Upper lobe of left lung (tissue), 6 donors: Measurements from ENCODE around the gene EPN1. TPM values are rescaled to one million over a fixed set of nuclear protein-coding genes. Genes with fewer than 3 reads are reported as not detected.

ENCODE experiments used
- ATAC-seq, 2 donors: fragments of 200-7000 bp; cut with Tn5 transposase; one replicate each; pipeline ENCODE4 v1.9.1; 2022; ENCODE audit warnings: mild to moderate bottlenecking in 2 of 2, moderate library complexity in 2 of 2; ENCODE audit not compliant: low FRiP score in 2 of 2
- DNase-seq, 2 donors: peaks; one replicate each; pipeline ENCODE4 v3.0.0-alpha.2; 2019 to 2020
- H3K27ac ChIP-seq, 4 donors: fragments of 200-600 bp; sonication (generic); one replicate each; pipeline ENCODE4 v1.5.1; 2016 to 2019
- H3K27me3 ChIP-seq, 4 donors: fragments of 200-600 bp; sonication (generic); one replicate each; pipeline ENCODE4 v1.5.1; 2017 to 2019
- H3K36me3 ChIP-seq, 4 donors: fragments of 200-600 bp; sonication (generic); one replicate each; pipeline ENCODE4 v1.5.1; 2016 to 2019
- H3K4me1 ChIP-seq, 4 donors: fragments of 200-600 bp; sonication (generic); one replicate each; pipeline ENCODE4 v1.5.1; 2018 to 2019
- H3K4me3 ChIP-seq, 4 donors: fragments of 200-600 bp; sonication (generic); one replicate each; pipeline ENCODE4 v1.5.1; 2017 to 2019; ENCODE audit warnings: mild to moderate bottlenecking in 2 of 4, moderate library complexity in 1 of 4
- H3K9me3 ChIP-seq, 4 donors: fragments of 200-600 bp; sonication (generic); one replicate each; pipeline ENCODE4 v1.5.1; 2018 to 2019
- EP300 ChIP-seq, 4 donors: sonication (generic); formaldehyde crosslinking; IDR thresholded peaks; one replicate each; pipeline ENCODE4 v1.5.1; 2017; ENCODE audit warnings: antibody characterized with exemption in 4 of 4, control low read depth in 2 of 4
- POLR2A ChIP-seq, 4 donors: fragments of 450-650 bp; IDR thresholded peaks; one replicate each; pipeline ENCODE4 v1.5.1; 2016 to 2017; ENCODE audit warnings: antibody characterized with exemption in 4 of 4, mild to moderate bottlenecking in 2 of 4
- POLR2AphosphoS5 ChIP-seq, 2 donors: sonication (generic); formaldehyde crosslinking; IDR thresholded peaks; one replicate each; pipeline ENCODE4 v1.5.1; 2017; ENCODE audit warnings: antibody characterized with exemption in 2 of 2
- WGBS, 2 donors: methylation state at CpG; one replicate each; pipeline ENCODE4 v1.1.5; 2017 to 2018; 5-methylcytosine and 5-hydroxymethylcytosine counted together
- total RNA-seq, 6 donors: library from RNA; depleted of rRNA in 4 of 6; stranded (reverse); fragments of >200 nt in 4 of 6; gene quantifications; one replicate each; pipeline versions ENCODE4 v1.1.0 to v1.2.1, GENCODE V29; 2016 to 2021
- TF ChIP-seq, protein P1 (sequence below), 6 experiments: fragments of 450-650 bp in 4 of 6; fragments of 200-600 bp in 2 of 6; sonication (generic) in 2 of 6; IDR thresholded peaks; one replicate each; pipeline ENCODE4 v1.5.1; 2016 to 2019; ENCODE audit warnings: antibody characterized with exemption in 6 of 6
- donor health status: DM: no; HTN: no; CAD: no; lungs with moderate emphysema.
- donor health status: DM: no; HTN: yes; CAD: no; lungs with severe emphysema.

The EPN1 gene
- total RNA-seq, 6 donors from 2014 or later, result 59.7 to 357 (median 126) TPM

DNA sequence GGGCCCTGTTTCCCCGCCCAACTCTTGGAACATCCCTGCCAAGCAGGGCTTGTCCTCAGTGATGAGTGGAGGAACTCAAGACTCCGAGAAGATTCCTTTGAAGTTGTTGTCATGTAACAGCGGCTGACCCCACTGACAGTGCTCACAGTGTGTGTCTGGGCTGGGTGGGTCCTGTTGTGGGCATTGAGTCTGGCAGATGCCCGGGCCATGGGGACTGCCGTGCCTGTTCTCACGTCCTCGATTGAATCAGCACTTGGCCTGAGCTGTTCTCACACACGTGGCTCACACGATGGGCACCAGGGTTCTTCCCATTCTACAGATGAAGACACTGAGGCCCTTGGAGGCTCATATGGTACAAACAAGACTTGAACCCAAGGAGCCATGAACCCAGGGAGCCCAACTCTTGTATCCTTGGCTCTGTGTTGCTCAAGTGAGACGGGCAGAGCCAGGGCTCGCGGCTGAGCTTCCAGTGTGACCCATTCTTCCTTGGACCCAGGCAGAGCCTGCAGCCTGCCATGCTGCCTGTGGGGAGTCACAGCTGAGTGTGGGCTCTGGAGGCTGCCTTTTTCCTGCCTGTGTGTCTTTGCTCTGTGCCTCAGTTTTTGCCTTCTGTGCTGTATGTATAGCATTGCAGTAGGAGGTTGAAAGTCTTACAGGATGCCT lies 8.6 kb upstream of the EPN1 start:
- no peak overlapping the region for H3K4me3 ChIP-seq
- H3K9me3 ChIP-seq, result no peaks in the 10 kb centered on the region
- H3K4me1 ChIP-seq, result peaks cover 0 to 14% (median 0%) of the 10 kb centered on the region in 4 donors
- DNase-seq, result no peak
- H3K27ac ChIP-seq, result no peak overlapping the region
- peaks cover 61 to 100% (median 92%) of the 10 kb centered on the region in 4 donors for H3K36me3 ChIP-seq
- ATAC-seq, result no peak
- no peaks in the 10 kb centered on the region for H3K27me3 ChIP-seq
- 86 to 87% methylated on average over 9 to 12 of the region's 12 CpGs for WGBS, 2 donors
- TF ChIP-seq, protein P1, sequence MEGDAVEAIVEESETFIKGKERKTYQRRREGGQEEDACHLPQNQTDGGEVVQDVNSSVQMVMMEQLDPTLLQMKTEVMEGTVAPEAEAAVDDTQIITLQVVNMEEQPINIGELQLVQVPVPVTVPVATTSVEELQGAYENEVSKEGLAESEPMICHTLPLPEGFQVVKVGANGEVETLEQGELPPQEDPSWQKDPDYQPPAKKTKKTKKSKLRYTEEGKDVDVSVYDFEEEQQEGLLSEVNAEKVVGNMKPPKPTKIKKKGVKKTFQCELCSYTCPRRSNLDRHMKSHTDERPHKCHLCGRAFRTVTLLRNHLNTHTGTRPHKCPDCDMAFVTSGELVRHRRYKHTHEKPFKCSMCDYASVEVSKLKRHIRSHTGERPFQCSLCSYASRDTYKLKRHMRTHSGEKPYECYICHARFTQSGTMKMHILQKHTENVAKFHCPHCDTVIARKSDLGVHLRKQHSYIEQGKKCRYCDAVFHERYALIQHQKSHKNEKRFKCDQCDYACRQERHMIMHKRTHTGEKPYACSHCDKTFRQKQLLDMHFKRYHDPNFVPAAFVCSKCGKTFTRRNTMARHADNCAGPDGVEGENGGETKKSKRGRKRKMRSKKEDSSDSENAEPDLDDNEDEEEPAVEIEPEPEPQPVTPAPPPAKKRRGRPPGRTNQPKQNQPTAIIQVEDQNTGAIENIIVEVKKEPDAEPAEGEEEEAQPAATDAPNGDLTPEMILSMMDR (IDR thresholded peaks at IDR 0.05), result no peak
- no peak for TF ChIP-seq POLR2AphosphoS5 (IDR thresholded peaks at IDR 0.05)
- TF ChIP-seq POLR2A (IDR thresholded peaks at IDR 0.05), result no peak
- no peak for TF ChIP-seq EP300 (IDR thresholded peaks at IDR 0.05)

DNA sequence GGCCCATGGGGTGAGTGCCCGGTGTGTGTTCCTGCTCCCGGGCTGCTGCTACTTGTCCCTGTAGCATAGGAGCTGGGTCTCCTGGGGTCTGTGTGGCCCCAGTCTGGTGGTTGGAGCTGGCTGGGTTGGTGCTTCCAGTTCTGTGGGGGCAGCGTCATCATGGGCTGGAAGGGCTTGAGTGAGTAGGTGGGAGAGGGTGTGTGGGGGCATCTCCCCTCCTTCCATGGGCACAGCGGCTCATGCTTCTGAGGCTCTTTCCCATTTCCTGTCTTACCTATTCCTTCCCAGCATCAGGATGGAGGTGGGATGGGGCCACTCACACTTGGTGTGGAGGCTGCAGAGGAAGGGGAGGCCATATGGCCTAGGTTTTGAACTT lies 8.0 kb upstream of the EPN1 start:
- H3K27ac ChIP-seq, result no peak overlapping the region
- peaks cover 0 to 18% (median 0%) of the 10 kb centered on the region in 4 donors for H3K4me1 ChIP-seq
- DNase-seq (no peak), ATAC-seq (no peak)
- TF ChIP-seq, protein P1 (IDR thresholded peaks at IDR 0.05), result no peak
- TF ChIP-seq EP300 (IDR thresholded peaks at IDR 0.05) (no peak), POLR2A (IDR thresholded peaks at IDR 0.05) (no peak), POLR2AphosphoS5 (IDR thresholded peaks at IDR 0.05) (no peak)
- 92 to 100% methylated on average over 2 to 4 of the region's 4 CpGs for WGBS, 2 donors
- H3K27me3 ChIP-seq, result no peaks in the 10 kb centered on the region
- H3K9me3 ChIP-seq, result no peaks in the 10 kb centered on the region
- peaks cover 58 to 95% (median 87%) of the 10 kb centered on the region in 4 donors for H3K36me3 ChIP-seq
- H3K4me3 ChIP-seq, result no peak overlapping the region

GRCh38 chr19:55667511-55667910 lies 7.5 kb upstream of the EPN1 start:
- Histone ChIP-seq H3K9me3 (no peaks in the 10 kb centered on the region), H3K36me3 (peaks cover 55 to 90% (median 84%) of the 10 kb centered on the region in 4 donors), H3K27ac (no peak overlapping the region), H3K27me3 (no peaks in the 10 kb centered on the region), H3K4me3 (no peak overlapping the region), H3K4me1 (peaks cover 0 to 18% (median 0%) of the 10 kb centered on the region in 4 donors)
- WGBS, 2 donors, result 89 to 93% methylated on average over 12 of the region's 12 CpGs
- no peak for TF ChIP-seq EP300 (IDR thresholded peaks at IDR 0.05)
- no peak for TF ChIP-seq POLR2A (IDR thresholded peaks at IDR 0.05)
- TF ChIP-seq POLR2AphosphoS5 (IDR thresholded peaks at IDR 0.05), result no peak
- TF ChIP-seq, protein P1 (IDR thresholded peaks at IDR 0.05), result no peak
- ATAC-seq (no peak), DNase-seq (no peak)

- ATAC-seq (no peak), DNase-seq (no peak)
- 81 to 91% methylated on average over 7 to 11 of the region's 11 CpGs for WGBS, 2 donors
- Histone ChIP-seq H3K27ac (no peak overlapping the region), H3K27me3 (no peaks in the 10 kb centered on the region), H3K36me3 (peaks cover 50 to 89% (median 80%) of the 10 kb centered on the region in 4 donors), H3K9me3 (no peaks in the 10 kb centered on the region), H3K4me1 (peaks cover 0 to 18% (median 0%) of the 10 kb centered on the region in 4 donors), H3K4me3 (no peak overlapping the region)
- TF ChIP-seq POLR2AphosphoS5 (IDR thresholded peaks at IDR 0.05), result no peak
- TF ChIP-seq POLR2A (IDR thresholded peaks at IDR 0.05), result no peak
- no peak for TF ChIP-seq EP300 (IDR thresholded peaks at IDR 0.05)
- TF ChIP-seq, protein P1 (IDR thresholded peaks at IDR 0.05), result no peak
Measured at GRCh38 chr19:55667958-55668357, 7.1 kb upstream of the EPN1 start.
